Stomach (tissue), 4 donors: Measurements from ENCODE around the gene LRRC49.

Source experiments
- CTCF ChIP-seq, 7 experiments: fragments of 450-650 bp in 4 of 7; fragments of 200-600 bp in 3 of 7; sonication (generic) in 3 of 7; IDR thresholded peaks; one replicate each; pipeline ENCODE4 v1.5.1; 2016 to 2019; ENCODE audit warnings: antibody characterized with exemption in 7 of 7, control low read depth in 2 of 7, mild to moderate bottlenecking in 1 of 7
- POLR2A ChIP-seq, 4 donors: fragments of 450-650 bp; IDR thresholded peaks; one replicate each; pipeline ENCODE4 v1.6.1; 2016; ENCODE audit warnings: antibody characterized with exemption in 4 of 4, control low read depth in 2 of 4, mild to moderate bottlenecking in 1 of 4, moderate library complexity in 1 of 4

- TF ChIP-seq CTCF (IDR thresholded peaks at IDR 0.05) (no peak), POLR2A (IDR thresholded peaks at IDR 0.05) (no peak)
These were observed 84.2 kb downstream of the LRRC49 start for GRCh38 chr15:70976851-70977250.
